ENCODE results near the gene SLC16A5. TPM values are rescaled to one million over a fixed set of nuclear protein-coding genes. Genes with fewer than 3 reads are reported as not detected.

Gene SLC16A5
- total and polyA plus RNA-seq, 2 experiments from 2014 or later, result 9.9 to 47.1 TPM

DNA sequence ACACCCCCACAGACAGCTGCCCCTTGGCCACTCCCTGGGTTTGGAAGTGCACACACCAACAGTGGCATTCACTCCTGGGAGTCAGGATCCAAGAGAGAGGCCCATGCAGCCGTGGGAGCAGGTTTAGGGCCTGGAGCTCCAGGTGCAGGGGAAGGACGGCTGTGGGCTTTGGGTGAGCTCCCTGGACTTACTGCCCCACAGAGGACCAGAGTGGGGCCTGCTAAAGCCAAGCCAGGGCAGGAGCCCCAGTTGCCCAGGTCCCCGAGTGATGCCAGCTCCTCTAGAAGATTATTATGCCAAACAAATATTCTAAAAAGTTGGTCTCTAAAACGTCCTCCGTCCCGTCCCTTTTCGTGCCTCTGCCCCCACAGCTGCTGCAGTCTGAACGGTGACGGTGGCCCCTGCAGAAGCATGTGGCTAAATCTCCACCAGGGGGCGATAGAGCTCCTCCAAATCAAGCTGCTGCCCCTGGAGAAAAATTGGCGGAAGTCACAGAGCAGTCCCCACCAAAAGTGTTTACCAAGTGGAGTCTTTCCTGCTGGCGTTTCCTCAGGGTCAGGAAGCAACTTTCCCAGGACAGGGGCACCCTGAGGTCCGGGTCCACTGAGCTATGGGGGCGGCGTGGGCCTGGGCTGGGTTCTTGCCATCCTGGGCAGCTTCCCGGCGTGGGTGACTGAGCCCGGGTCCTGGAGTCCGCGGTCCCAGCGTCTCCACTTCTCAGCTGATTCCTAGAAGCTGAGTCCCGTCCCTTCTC, 26.2 kb downstream of the SLC16A5 start:
- H3K4me1 ChIP-seq (ENCODE audit: low read depth), result no peaks in the 10 kb centered on the region
- TF ChIP-seq, protein P1, sequence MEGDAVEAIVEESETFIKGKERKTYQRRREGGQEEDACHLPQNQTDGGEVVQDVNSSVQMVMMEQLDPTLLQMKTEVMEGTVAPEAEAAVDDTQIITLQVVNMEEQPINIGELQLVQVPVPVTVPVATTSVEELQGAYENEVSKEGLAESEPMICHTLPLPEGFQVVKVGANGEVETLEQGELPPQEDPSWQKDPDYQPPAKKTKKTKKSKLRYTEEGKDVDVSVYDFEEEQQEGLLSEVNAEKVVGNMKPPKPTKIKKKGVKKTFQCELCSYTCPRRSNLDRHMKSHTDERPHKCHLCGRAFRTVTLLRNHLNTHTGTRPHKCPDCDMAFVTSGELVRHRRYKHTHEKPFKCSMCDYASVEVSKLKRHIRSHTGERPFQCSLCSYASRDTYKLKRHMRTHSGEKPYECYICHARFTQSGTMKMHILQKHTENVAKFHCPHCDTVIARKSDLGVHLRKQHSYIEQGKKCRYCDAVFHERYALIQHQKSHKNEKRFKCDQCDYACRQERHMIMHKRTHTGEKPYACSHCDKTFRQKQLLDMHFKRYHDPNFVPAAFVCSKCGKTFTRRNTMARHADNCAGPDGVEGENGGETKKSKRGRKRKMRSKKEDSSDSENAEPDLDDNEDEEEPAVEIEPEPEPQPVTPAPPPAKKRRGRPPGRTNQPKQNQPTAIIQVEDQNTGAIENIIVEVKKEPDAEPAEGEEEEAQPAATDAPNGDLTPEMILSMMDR (IDR thresholded peaks at IDR 0.05; ENCODE audit: low read depth, low read length), result peak; percentile 94
- DNase-seq (ENCODE audit: low read depth in 1 of 2, low spot score in 1 of 2), result peak; percentile 93 to 94
- H3K36me3 ChIP-seq, result peaks cover 3% of the 10 kb centered on the region
- H3K27ac ChIP-seq, result peak overlapping the region; percentile 19
- H3K27me3 ChIP-seq, result no peaks in the 10 kb centered on the region
- H3K4me3 ChIP-seq, result no peak overlapping the region
- no peaks in the 10 kb centered on the region for H3K9me3 ChIP-seq (ENCODE audit: low read depth)

DNA sequence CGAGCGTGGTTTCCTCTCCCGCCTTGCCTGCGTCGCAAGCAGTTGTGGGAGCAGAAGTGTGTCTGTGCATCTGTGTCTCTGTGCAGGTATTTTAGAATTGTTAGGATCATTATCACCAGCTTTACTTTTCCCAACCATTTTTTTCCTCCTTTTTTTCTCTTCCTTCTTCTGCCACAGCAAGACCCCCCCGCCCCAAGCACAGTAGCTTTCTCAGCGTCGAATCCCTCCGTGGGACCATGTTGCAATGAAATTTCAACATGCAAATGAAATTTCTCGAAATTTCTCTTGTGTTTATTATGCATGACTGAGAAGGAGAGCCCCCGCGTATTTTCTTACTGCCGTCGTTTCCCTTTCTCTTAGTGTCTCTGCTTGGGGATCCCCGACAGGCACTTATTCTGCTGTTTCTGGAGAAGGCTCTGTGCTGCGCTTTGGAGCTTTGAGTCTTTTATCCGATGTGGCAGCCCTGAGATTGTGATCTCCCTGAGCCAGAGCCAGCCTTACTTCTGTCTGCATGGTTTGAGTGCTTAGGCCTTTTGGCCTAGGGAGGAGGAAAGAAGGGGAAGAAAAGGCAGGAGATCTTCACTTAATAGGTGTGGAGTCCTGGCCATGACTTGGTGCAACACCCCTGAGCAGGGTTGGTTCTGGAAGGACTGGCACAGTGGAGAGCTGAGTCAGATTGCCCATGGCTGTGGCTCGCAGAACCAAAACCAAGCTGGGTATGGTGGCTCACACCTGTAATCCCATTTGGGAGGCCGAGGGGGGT, 27.0 kb downstream of the SLC16A5 start:
- Histone ChIP-seq H3K9me3 (ENCODE audit: low read depth) (no peaks in the 10 kb centered on the region), H3K4me1 (ENCODE audit: low read depth) (no peaks in the 10 kb centered on the region), H3K36me3 (peaks cover 3% of the 10 kb centered on the region), H3K27me3 (no peaks in the 10 kb centered on the region), H3K4me3 (no peak overlapping the region), H3K27ac (peak overlapping the region; percentile 19)
- TF ChIP-seq, protein P1 (IDR thresholded peaks at IDR 0.05; ENCODE audit: low read depth, low read length), result no peak
- DNase-seq (ENCODE audit: low read depth in 1 of 2, low spot score in 1 of 2), result no peak

DNA sequence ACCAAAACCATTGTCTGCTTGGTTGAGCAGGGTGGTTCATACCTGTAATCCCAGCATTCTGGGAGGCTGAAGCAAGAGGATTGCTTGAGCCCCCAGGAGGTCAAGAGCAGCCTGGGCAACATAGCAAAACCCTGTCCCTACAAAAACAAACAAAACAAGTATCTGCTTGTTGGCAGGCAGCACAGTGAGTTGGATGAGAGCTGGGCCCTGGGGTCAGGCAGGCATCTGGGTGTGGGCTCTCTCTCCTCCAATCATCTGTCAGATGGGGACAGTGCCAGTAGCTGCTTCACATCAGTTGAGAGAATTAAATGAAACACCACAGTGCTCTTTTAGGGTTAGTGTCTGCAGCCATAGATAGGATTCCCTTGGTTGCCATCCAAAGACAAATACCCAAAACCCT, 27.8 kb downstream of the SLC16A5 start:
- Histone ChIP-seq H3K36me3 (peaks cover 3% of the 10 kb centered on the region), H3K4me3 (no peak overlapping the region), H3K27me3 (no peaks in the 10 kb centered on the region), H3K27ac (no peak overlapping the region), H3K9me3 (ENCODE audit: low read depth) (no peaks in the 10 kb centered on the region), H3K4me1 (ENCODE audit: low read depth) (no peaks in the 10 kb centered on the region)
- TF ChIP-seq, protein P1 (IDR thresholded peaks at IDR 0.05; ENCODE audit: low read depth, low read length), result no peak
- no peak for DNase-seq (ENCODE audit: low read depth in 1 of 2, low spot score in 1 of 2)

DNA sequence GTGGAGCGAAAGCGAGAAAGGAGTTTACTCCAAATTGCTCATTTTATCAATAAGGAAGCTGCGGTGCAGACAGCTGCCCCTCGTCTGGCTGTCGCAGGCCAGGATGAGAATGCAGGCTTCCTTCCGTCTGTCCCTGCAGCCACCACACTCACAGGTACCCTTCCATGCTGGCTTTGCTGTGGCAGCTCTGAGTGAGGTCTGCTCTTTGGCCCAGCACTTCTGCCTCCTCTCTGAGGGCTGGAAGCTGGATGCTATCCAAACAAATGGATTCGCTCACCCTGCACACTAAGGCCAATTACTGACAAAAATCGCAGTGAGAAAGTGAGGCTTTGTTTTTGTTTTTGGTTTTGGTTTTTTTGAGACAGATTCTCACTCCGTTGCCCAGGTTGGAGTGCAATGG, 29.0 kb downstream of the SLC16A5 start:
- TF ChIP-seq, protein P1 (IDR thresholded peaks at IDR 0.05; ENCODE audit: low read depth, low read length), result no peak
- H3K27me3 ChIP-seq, result no peaks in the 10 kb centered on the region
- no peak overlapping the region for H3K27ac ChIP-seq
- H3K4me1 ChIP-seq (ENCODE audit: low read depth), result no peaks in the 10 kb centered on the region
- DNase-seq (ENCODE audit: low read depth in 1 of 2, low spot score in 1 of 2), result no peak
- no peaks in the 10 kb centered on the region for H3K9me3 ChIP-seq (ENCODE audit: low read depth)
- peaks cover 3% of the 10 kb centered on the region for H3K36me3 ChIP-seq
- H3K4me3 ChIP-seq, result no peak overlapping the region

DNA sequence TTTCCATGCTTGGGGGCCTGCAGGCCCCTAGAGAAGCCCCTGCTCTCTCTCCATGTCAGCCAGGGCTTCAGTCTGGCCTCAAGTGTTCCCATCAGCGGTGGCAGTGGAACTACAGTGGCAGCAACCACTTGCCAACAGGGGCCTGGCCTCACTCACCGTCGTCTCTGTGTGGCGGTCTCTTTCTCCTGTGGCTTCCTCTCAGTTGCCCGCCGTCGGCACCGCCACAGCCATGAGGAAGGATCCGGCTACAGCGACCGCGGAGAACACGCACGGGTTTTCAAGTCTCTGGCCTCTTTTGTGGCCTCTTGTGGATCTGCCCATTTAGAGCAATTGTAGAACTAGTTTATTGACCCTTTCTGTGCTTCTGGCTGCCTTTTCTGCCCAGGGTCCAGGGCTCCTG, 30.6 kb downstream of the SLC16A5 start:
- TF ChIP-seq, protein P1 (IDR thresholded peaks at IDR 0.05; ENCODE audit: low read depth, low read length), result no peak
- H3K4me1 ChIP-seq (ENCODE audit: low read depth), result no peaks in the 10 kb centered on the region
- no peak overlapping the region for H3K4me3 ChIP-seq
- DNase-seq (ENCODE audit: low read depth in 1 of 2, low spot score in 1 of 2), result no peak
- H3K27ac ChIP-seq, result no peak overlapping the region
- peaks cover 3% of the 10 kb centered on the region for H3K36me3 ChIP-seq
- H3K27me3 ChIP-seq, result no peaks in the 10 kb centered on the region
- no peaks in the 10 kb centered on the region for H3K9me3 ChIP-seq (ENCODE audit: low read depth)

All from cardiac muscle cell (in vitro differentiated cells and primary cell).